ENCODE results near the gene STK32B. TPM values are rescaled to one million over a fixed set of nuclear protein-coding genes. Genes with fewer than 3 reads are reported as not detected.

Gene STK32B
- total and polyA plus RNA-seq, 11 donors, result 0.08 to 2.0 (median 0.25) TPM

DNA sequence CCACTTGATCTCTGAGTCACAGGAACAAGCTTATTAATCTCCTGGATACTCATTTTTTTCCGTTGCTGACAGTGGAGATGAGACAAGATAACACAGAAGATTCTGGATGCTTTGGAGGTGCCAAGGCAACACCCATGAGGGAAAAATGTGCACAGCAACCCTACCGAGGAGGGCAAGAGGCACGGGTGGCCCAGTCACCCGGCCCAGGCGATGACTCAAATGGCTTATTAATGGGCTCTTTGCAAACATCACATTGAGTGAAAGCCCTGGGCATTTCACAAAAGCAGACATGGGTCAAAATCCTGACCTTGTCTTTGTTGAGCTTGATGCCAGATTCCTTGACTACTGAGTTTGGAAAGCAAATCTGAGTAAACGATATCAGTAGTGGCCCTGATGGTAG, 315.1 kb downstream of the STK32B start:
- no peaks in the 10 kb centered on the region for H3K4me1 ChIP-seq
- 77 to 83% (median 80%) methylated on average over 6 of the region's 6 CpGs for WGBS, 4 donors
- ATAC-seq (no peak), DNase-seq (no peak)
- H3K9me3 ChIP-seq, result no peaks in the 10 kb centered on the region
- peaks cover 0 to 4% (median 0%) of the 10 kb centered on the region in 9 donors for H3K27me3 ChIP-seq
- H3K4me3 ChIP-seq, result no peak overlapping the region
- H3K36me3 ChIP-seq, result no peaks in the 10 kb centered on the region
- TF ChIP-seq, protein P1, sequence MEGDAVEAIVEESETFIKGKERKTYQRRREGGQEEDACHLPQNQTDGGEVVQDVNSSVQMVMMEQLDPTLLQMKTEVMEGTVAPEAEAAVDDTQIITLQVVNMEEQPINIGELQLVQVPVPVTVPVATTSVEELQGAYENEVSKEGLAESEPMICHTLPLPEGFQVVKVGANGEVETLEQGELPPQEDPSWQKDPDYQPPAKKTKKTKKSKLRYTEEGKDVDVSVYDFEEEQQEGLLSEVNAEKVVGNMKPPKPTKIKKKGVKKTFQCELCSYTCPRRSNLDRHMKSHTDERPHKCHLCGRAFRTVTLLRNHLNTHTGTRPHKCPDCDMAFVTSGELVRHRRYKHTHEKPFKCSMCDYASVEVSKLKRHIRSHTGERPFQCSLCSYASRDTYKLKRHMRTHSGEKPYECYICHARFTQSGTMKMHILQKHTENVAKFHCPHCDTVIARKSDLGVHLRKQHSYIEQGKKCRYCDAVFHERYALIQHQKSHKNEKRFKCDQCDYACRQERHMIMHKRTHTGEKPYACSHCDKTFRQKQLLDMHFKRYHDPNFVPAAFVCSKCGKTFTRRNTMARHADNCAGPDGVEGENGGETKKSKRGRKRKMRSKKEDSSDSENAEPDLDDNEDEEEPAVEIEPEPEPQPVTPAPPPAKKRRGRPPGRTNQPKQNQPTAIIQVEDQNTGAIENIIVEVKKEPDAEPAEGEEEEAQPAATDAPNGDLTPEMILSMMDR (IDR thresholded peaks at IDR 0.05), result no peak
- TF ChIP-seq POLR2A (IDR thresholded peaks at IDR 0.05), result no peak
- no peak overlapping the region for H3K27ac ChIP-seq
- intact Hi-C loops (cut with DNase I), result no loop called here

DNA sequence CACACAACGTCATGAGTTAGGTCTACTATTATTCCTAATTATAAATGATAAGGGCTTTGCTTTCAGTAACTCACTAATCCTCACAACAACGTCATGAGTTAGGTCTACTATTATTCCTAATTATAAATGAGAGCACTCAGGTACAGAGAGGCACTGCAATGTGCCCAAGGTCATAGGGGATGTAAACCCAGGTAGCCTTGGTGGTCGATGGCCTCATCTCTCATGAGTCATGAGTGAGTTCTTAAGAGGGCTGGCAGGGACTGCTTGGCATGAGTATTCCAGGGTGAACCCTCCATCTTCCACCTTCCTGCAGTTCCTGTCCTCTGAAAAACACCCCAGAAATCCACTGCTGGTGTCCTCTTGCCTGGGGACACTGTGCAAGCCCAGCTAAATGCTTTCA, 317.1 kb downstream of the STK32B start:
- peaks cover 0 to 3% (median 0%) of the 10 kb centered on the region in 12 donors for H3K9me3 ChIP-seq
- no peak for DNase-seq
- no peak overlapping the region for H3K27ac ChIP-seq
- H3K27me3 ChIP-seq, result no peaks in the 10 kb centered on the region
- no peak for TF ChIP-seq POLR2A (IDR thresholded peaks at IDR 0.05)
- TF ChIP-seq, protein P1 (IDR thresholded peaks at IDR 0.05), result no peak
- no peaks in the 10 kb centered on the region for H3K4me1 ChIP-seq
- no peak overlapping the region for H3K4me3 ChIP-seq
- no peak for ATAC-seq
- WGBS, 4 donors, result 68 to 75% (median 72%) methylated on average over 3 of the region's 3 CpGs
- intact Hi-C loops (cut with DNase I), result no loop called here
- H3K36me3 ChIP-seq, result no peaks in the 10 kb centered on the region

DNA sequence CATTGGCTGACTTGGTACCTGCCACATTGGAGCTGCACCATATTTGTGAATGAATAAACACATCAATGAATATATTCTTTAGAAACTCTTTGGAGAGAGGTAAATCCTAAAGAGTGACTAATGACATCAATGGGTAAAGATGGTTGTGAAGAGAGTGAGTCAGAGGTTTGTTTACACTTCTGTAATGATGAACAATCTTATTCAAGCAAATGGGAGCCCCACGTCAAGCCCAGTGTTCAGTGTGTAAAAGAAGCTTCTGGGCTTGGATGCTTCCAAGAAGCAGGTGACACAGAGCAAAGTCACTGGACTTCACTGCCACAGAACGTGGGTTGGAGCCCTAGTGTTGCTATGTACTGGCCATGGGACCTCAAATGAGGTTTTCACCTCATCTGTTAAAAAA, 319.0 kb downstream of the STK32B start:
- 48 to 67% (median 58%) methylated on average over 2 of the region's 2 CpGs for WGBS, 4 donors
- TF ChIP-seq POLR2A (IDR thresholded peaks at IDR 0.05), result no peak
- TF ChIP-seq, protein P1 (IDR thresholded peaks at IDR 0.05), result no peak
- ATAC-seq (no peak), DNase-seq (no peak)
- Histone ChIP-seq H3K9me3 (peaks cover 0 to 15% (median 0%) of the 10 kb centered on the region in 12 donors), H3K4me3 (no peak overlapping the region), H3K27ac (no peak overlapping the region), H3K4me1 (no peaks in the 10 kb centered on the region), H3K27me3 (no peaks in the 10 kb centered on the region), H3K36me3 (no peaks in the 10 kb centered on the region)
- intact Hi-C loops (cut with DNase I), result no loop called here

DNA sequence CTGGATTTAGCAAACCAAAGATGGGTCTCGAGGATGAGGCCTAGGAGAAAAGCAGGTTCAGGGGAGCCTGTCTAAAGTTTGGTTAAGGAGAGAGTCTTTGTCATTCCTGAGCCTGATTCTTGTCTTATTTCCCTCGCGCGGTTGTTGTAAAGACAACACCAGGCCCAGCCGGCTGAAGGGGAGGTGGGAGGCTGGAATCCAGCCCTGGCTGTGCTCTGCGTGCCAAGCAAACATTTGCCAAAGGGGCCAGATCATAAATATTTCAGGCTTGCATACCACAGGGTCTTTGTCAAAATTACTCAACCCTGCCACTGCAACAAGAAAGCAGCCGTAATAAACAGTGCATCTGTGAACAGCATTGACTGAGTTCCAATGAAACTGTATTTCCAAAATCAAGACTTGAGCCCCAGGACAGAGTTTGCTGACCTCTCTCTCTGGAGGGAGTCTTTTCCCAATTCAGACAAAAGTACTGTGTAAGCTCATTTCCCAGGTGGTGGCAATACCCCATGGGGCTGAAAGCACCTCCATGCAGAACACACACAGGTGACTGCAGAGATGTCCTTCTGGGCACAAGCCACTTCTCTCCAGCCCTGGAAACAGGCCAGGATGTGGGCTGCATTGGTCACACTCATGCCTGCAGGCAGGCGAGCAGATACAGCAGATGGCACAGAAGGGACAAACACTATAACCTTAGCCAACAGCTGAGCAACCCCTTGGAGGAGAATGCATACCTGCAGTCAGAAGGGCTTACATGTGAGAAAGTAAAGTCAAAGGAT, 320.3 kb downstream of the STK32B start:
- DNase-seq, result no peak
- Histone ChIP-seq H3K4me3 (no peak overlapping the region), H3K27ac (no peak overlapping the region), H3K36me3 (no peaks in the 10 kb centered on the region), H3K9me3 (peaks cover 0 to 15% (median 0%) of the 10 kb centered on the region in 12 donors), H3K27me3 (no peaks in the 10 kb centered on the region), H3K4me1 (no peaks in the 10 kb centered on the region)
- TF ChIP-seq, protein P1 (IDR thresholded peaks at IDR 0.05), result no peak
- no peak for TF ChIP-seq POLR2A (IDR thresholded peaks at IDR 0.05)
- no peak for ATAC-seq
- intact Hi-C loops (cut with DNase I), result no loop called here
- WGBS, 4 donors, result 73 to 80% (median 76%) methylated on average over 8 of the region's 8 CpGs

All from heart left ventricle (tissue), 16 donors.